C4-2B (cell line): ENCODE data around the gene AXIN1.

Experiments
- CTCF ChIP-seq: fragments of 450-650 bp; conservative IDR thresholded peaks from 2 replicates; pipeline ENCODE4 v1.5.1; 2017; ENCODE audit warnings: mild to moderate bottlenecking
- ZFX ChIP-seq: fragments of 450-650 bp; IDR thresholded peaks from 2 replicates; pipeline ENCODE4 v1.6.1; 2017

GRCh38 chr16:289395-289997 lies 63.0 kb downstream of the AXIN1 start:
- TF ChIP-seq CTCF (no peak), ZFX (no peak)
